Psoas muscle (tissue), 8 donors: ENCODE measurements around the gene AKT2. TPM values are rescaled to one million over a fixed set of nuclear protein-coding genes. Genes with fewer than 3 reads are reported as not detected.
A peak's percentile ranks its signal among the peaks of the same experiment; 100 is the strongest.

Source experiments
- ATAC-seq, 4 donors: fragments of 200-7000 bp; cut with Tn5 transposase; one replicate each; pipeline ENCODE4 v1.9.1; 2020; ENCODE audit warnings: moderate library complexity in 3 of 4, mild to moderate bottlenecking in 2 of 4
- DNase-seq, 2 donors: peaks; one replicate each; pipeline ENCODE4 v3.0.0-alpha.2; 2020
- H3K27ac ChIP-seq: fragments of 200-600 bp; one replicate; pipeline ENCODE4 v1.8.0; 2022
- H3K27me3 ChIP-seq, 3 donors: fragments of 200-600 bp in 1 of 3; one replicate each; pipeline versions ENCODE4 v1.6.1 to v1.8.0; 2013 to 2022; ENCODE audit warnings: low read length in 2 of 3, mild to moderate bottlenecking in 2 of 3, moderate library complexity in 1 of 3; ENCODE audit not compliant: insufficient read depth in 3 of 3
- H3K36me3 ChIP-seq, 2 donors: fragments of 200-600 bp in 1 of 2; one replicate each; pipeline versions ENCODE4 v1.6.1 to v1.8.0; 2013 to 2022; ENCODE audit warnings: low read depth in 1 of 2, mild to moderate bottlenecking in 1 of 2, moderate library complexity in 1 of 2; ENCODE audit not compliant: insufficient read depth in 1 of 2
- H3K4me1 ChIP-seq: fragments of 200-600 bp; one replicate; pipeline ENCODE4 v1.8.0; 2022
- H3K4me3 ChIP-seq: fragments of 200-600 bp; one replicate; pipeline ENCODE4 v1.8.0; 2022; ENCODE audit warnings: mild to moderate bottlenecking
- H3K9me3 ChIP-seq: fragments of 200-600 bp; one replicate; pipeline ENCODE4 v1.8.0; 2022
- CTCF ChIP-seq: fragments of 200-600 bp; IDR thresholded peaks from one replicate; pipeline ENCODE4 v1.8.0; 2022; ENCODE audit warnings: antibody characterized with exemption
- whole genome bisulfite sequencing, 3 donors: extraction: QIAGEN DNeasy Blood & Tissue Kit; methylation state at CpG; one replicate each; pipeline versions ENCODE4 v1.1.6 to v1.1.7; 2013; 5-methylcytosine and 5-hydroxymethylcytosine counted together
- intact Hi-C, 2 donors: fragments of 100-400 bp; cut with DNase I; formaldehyde crosslinking; loops; one replicate each; pipeline versions ENCODE4 v1.11.0 to v1.14.2; 2022
- polyA plus RNA-seq, 3 donors: library from polyadenylated mRNA; stranded (reverse); fragments of 200-250 nt; gene quantifications; one replicate each; pipeline ENCODE4 v1.2.3, GENCODE V29; 2013
- total RNA-seq, 4 donors: library from RNA; stranded (reverse); fragmentation: NEBNext Ultra II Directional in 2 of 4; extraction: Animal tissue kit (Norgen Biotek cat#: 25700) in 2 of 4; gene quantifications; one replicate each; pipeline versions ENCODE4 v1.2.1 to v1.2.4, GENCODE V29; 2021 to 2023
- donor health status: healthy with polysubstance abuse.
- donor health status: DM: no; HTN: no; CAD: no; lungs with moderate emphysema.
- donor health status: Bipolar disorder and iron deficiency.
- donor health status: healthy.
- donor health status: DM: yes; HTN: yes; CAD: no.
- donor health status: DM: no; HTN: no; CAD: no.
- donor health status: DM: no; HTN: no; CAD: no.
- donor health status: DM: yes; HTN: yes; CAD: no.

AKT2 gene
- total and polyA plus RNA-seq, 7 donors, result 81.8 to 194 (median 139) TPM

GRCh38 chr19:40305403-40305802, 20.3 kb upstream of the AKT2 start:
- TF ChIP-seq CTCF, result peak; percentile 70
- intact Hi-C loops, result loop anchor here (2.0 to 10.0 kb wide), 2 partner anchors 289 to 293 kb away; no protein-coding TSS in a partner anchor
- DNase-seq (peak; percentile 75 to 86), ATAC-seq (peak; percentile 63 to 91 (median 84))
- no peaks in the 10 kb centered on the region for H3K27me3 ChIP-seq
- no peak overlapping the region for H3K27ac ChIP-seq
- 7 to 10% (median 10%) methylated on average over 5 of the region's 5 CpGs for WGBS, 3 donors
- no peak overlapping the region for H3K4me3 ChIP-seq
- H3K36me3 ChIP-seq, result no peaks in the 10 kb centered on the region
- H3K9me3 ChIP-seq, result no peaks in the 10 kb centered on the region
- H3K4me1 ChIP-seq, result no peaks in the 10 kb centered on the region

- intact Hi-C loops, result loop anchor here (2.0 to 10.0 kb wide), 3 partner anchors 290 to 328 kb away; no protein-coding TSS in a partner anchor
- H3K9me3 ChIP-seq, result no peaks in the 10 kb centered on the region
Observed at GRCh38 chr19:40304306-40304705, 19.2 kb upstream of the AKT2 start.

GRCh38 chr19:40303765-40304164, 18.6 kb upstream of the AKT2 start:
- Histone ChIP-seq H3K4me3 (no peak overlapping the region), H3K36me3 (no peaks in the 10 kb centered on the region), H3K27ac (no peak overlapping the region), H3K9me3 (no peaks in the 10 kb centered on the region), H3K4me1 (no peaks in the 10 kb centered on the region), H3K27me3 (no peaks in the 10 kb centered on the region)
- DNase-seq (no peak), ATAC-seq (no peak)
- WGBS, 3 donors, result 82 to 92% (median 91%) methylated on average over 2 of the region's 2 CpGs
- no peak for TF ChIP-seq CTCF
- intact Hi-C loops, result loop anchor here (2.0 to 10.0 kb wide), 3 partner anchors 291 to 329 kb away; no protein-coding TSS in a partner anchor

More at GRCh38 chr19:40304306-40304705, 19.2 kb upstream of the AKT2 start:
- no peak overlapping the region for H3K27ac ChIP-seq
- ATAC-seq (no peak), DNase-seq (no peak)
- no peaks in the 10 kb centered on the region for H3K27me3 ChIP-seq
- H3K36me3 ChIP-seq, result no peaks in the 10 kb centered on the region
- no peak for TF ChIP-seq CTCF
- H3K4me3 ChIP-seq, result no peak overlapping the region
- WGBS, 3 donors, result 56 to 63% (median 57%) methylated on average over 4 of the region's 4 CpGs
- no peaks in the 10 kb centered on the region for H3K4me1 ChIP-seq

- ATAC-seq (no peak), DNase-seq (no peak)
- Histone ChIP-seq H3K27ac (no peak overlapping the region), H3K36me3 (no peaks in the 10 kb centered on the region), H3K9me3 (no peaks in the 10 kb centered on the region), H3K4me3 (no peak overlapping the region), H3K4me1 (no peaks in the 10 kb centered on the region), H3K27me3 (no peaks in the 10 kb centered on the region)
- WGBS, 3 donors, result 84 to 87% (median 84%) methylated on average over 6 of the region's 6 CpGs
- intact Hi-C loops, result loop anchor here (5.0 to 10.0 kb wide), 2 partner anchors 292 to 330 kb away; no protein-coding TSS in a partner anchor
- TF ChIP-seq CTCF, result no peak
Observed at GRCh38 chr19:40302224-40303011, 17.3 kb upstream of the AKT2 start.
